PC-3 (cell line): ENCODE measurements around the gene KRTAP6-3. TPM values are rescaled to one million over a fixed set of nuclear protein-coding genes. Genes with fewer than 3 reads are reported as not detected.

Experiments
- ATAC-seq: fragments of 200-7000 bp; cut with Tn5 transposase; 2 replicates; pipeline ENCODE4 v1.9.1; 2020; ENCODE audit warnings: mild to moderate bottlenecking, moderate library complexity
- BruUV-seq: library from RNA; stranded (reverse); fragments of 400-500 nt; replicated peaks from 2 replicates; lab custom pipeline; 2021; lab: Mats Ljungman, UMichigan
- CTCF ChIA-PET: fragments of 300-600 bp; sonication (Branson Sonifier 250); formaldehyde crosslinking; loops from one replicate; lab custom pipeline; 2022; ENCODE audit warnings: antibody characterized with exemption; lab: Charles Lee
- POLR2A ChIA-PET: fragments of 300-600 bp; sonication (Branson Sonifier 250); formaldehyde crosslinking; loops from one replicate; lab custom pipeline; 2022; ENCODE audit warnings: antibody characterized with exemption; ENCODE audit not compliant: unreplicated experiment; lab: Charles Lee
- DNase-seq: peaks from one replicate; pipeline ENCODE4 v3.0.0-alpha.2; 2015
- H2AFZ ChIP-seq: fragments of 300-600 bp; sonication (generic); 2 replicates; pipeline ENCODE4 v1.6.0; 2016; ENCODE audit warnings: antibody characterized with exemption, low read length
- H3F3A ChIP-seq: fragments of 300-600 bp; sonication (generic); one replicate; pipeline ENCODE4 v1.6.0; 2017; ENCODE audit warnings: antibody characterized with exemption, low read length, control low read depth, mild to moderate bottlenecking; ENCODE audit not compliant: unreplicated experiment
- H3K27ac ChIP-seq: fragments of 300-600 bp; sonication (generic); 2 replicates; pipeline ENCODE4 v1.5.1; 2016; ENCODE audit warnings: mild to moderate bottlenecking, low read length
- H3K27me3 ChIP-seq: fragments of 300-600 bp; sonication (generic); 2 replicates; pipeline ENCODE4 v1.6.1; 2016; ENCODE audit warnings: low read length, mixed read lengths
- H3K36me3 ChIP-seq: fragments of 300-600 bp; sonication (generic); 2 replicates; pipeline ENCODE4 v1.6.1; 2016; ENCODE audit warnings: low read depth, mixed run types, low read length, mixed read lengths
- H3K4me1 ChIP-seq: fragments of 300-600 bp; sonication (generic); 2 replicates; pipeline ENCODE4 v1.5.1; 2016; ENCODE audit warnings: low read length; ENCODE audit not compliant: insufficient read depth
- H3K4me2 ChIP-seq: fragments of 300-600 bp; sonication (generic); 2 replicates; pipeline ENCODE4 v1.6.0; 2016; ENCODE audit warnings: low read length
- H3K4me3 ChIP-seq: fragments of 300-600 bp; sonication (generic); 2 replicates; pipeline ENCODE4 v1.5.1; 2016; ENCODE audit warnings: mild to moderate bottlenecking, low read length, mixed read lengths
- H3K79me2 ChIP-seq: fragments of 300-600 bp; sonication (generic); 2 replicates; pipeline ENCODE4 v1.6.1; 2017; ENCODE audit warnings: low read length, mixed read lengths
- H3K9ac ChIP-seq: fragments of 300-600 bp; sonication (generic); 2 replicates; pipeline ENCODE4 v1.6.0; 2016; ENCODE audit warnings: mild to moderate bottlenecking, low read length
- H3K9me2 ChIP-seq: fragments of 300-600 bp; sonication (generic); replicated peaks from 2 replicates; pipeline ENCODE4 v1.6.1; 2016; ENCODE audit warnings: mixed run types, low read length, mixed read lengths
- H3K9me3 ChIP-seq: fragments of 300-600 bp; sonication (generic); 2 replicates; pipeline ENCODE4 v1.6.1; 2016; ENCODE audit warnings: low read length, mixed read lengths
- H4K20me1 ChIP-seq: fragments of 300-600 bp; sonication (generic); 2 replicates; pipeline ENCODE4 v1.6.1; 2016; ENCODE audit warnings: low read length, mixed read lengths
- CTCF ChIP-seq: fragments of 300-600 bp; sonication (generic); conservative IDR thresholded peaks from 2 replicates; pipeline ENCODE4 v1.5.1; 2017; ENCODE audit warnings: antibody characterized with exemption, low read depth, mild to moderate bottlenecking, low read length
- EZH2 ChIP-seq: fragments of 300-600 bp; sonication (generic); IDR thresholded peaks from one replicate; pipeline ENCODE4 v1.6.1; 2017; ENCODE audit warnings: antibody characterized with exemption, mild to moderate bottlenecking, low read length; ENCODE audit not compliant: unreplicated experiment
- EZH2phosphoT487 ChIP-seq: fragments of 300-600 bp; sonication (generic); IDR thresholded peaks from 2 replicates; pipeline ENCODE4 v1.6.1; 2018; ENCODE audit warnings: mild to moderate bottlenecking, antibody characterized with exemption, low read length, borderline replicate concordance
- intact Hi-C: fragments of 100-400 bp; cut with micrococcal nuclease; formaldehyde crosslinking; loops from 2 replicates; pipeline ENCODE4 v1.9.0; 2023
- total RNA-seq: library from RNA; depleted of rRNA; stranded (reverse); fragments of >200 nt; gene quantifications from 2 replicates; pipeline ENCODE4 v1.2.3, GENCODE V29; 2014; rRNA removed

The KRTAP6-3 gene
- total RNA-seq, 1 experiment from 2014 or later = not detected

GRCh38 chr21:30642564-30642963, 50.3 kb downstream of the KRTAP6-3 start, which contains the start of gene KRTAP20-3:
Gene KRTAP20-3 (plus strand): TSS chr21:30642864.
- no TSS peak for BruUV-seq
- no peak within 1 kb of the TSS for H3K9ac ChIP-seq
- H3K9me3 ChIP-seq = no peaks in the 10 kb centered on the region
- no peaks in the 10 kb centered on the region for H3K27me3 ChIP-seq
- H3K79me2 ChIP-seq = no peaks in the 10 kb centered on the region
- intact Hi-C loops = no loop called here
- H3K4me1 ChIP-seq = peaks cover 15% of the 10 kb centered on the region
- H3F3A ChIP-seq = no peaks in the 10 kb centered on the region
- ATAC-seq = no peak
- H3K4me3 ChIP-seq = no peak within 1 kb of the TSS
- no peak within 1 kb of the TSS for H3K4me2 ChIP-seq
- ChIA-PET POLR2A (no interaction called here), CTCF (no interaction called here)
- H3K36me3 ChIP-seq = no peaks in the 10 kb centered on the region
- H3K27ac ChIP-seq = no peak within 1 kb of the TSS
- TF ChIP-seq CTCF = no peak
- TF ChIP-seq EZH2 = no peak
- TF ChIP-seq EZH2phosphoT487 = no peak
- H3K9me2 ChIP-seq = no peaks in the 10 kb centered on the region
- no peak within 1 kb of the TSS for H2AFZ ChIP-seq
- no peak for DNase-seq
- H4K20me1 ChIP-seq = no peaks in the 10 kb centered on the region

Other genes with a start within 250 kb of the KRTAP6-3 start
- not detected in 2 replicates for gene KRTAP23-1, start 243.8 kb upstream of the KRTAP6-3 start, total RNA-seq
- gene KRTAP13-2, start 220.2 kb upstream of the KRTAP6-3 start, total RNA-seq = not detected in 2 replicates
- gene KRTAP13-1, start 196.4 kb upstream of the KRTAP6-3 start, total RNA-seq = not detected in 2 replicates
- not detected in 2 replicates for gene KRTAP13-3, start 166.5 kb upstream of the KRTAP6-3 start, total RNA-seq
- not detected in 2 replicates for gene KRTAP13-4, start 162.2 kb upstream of the KRTAP6-3 start, total RNA-seq
- gene KRTAP15-1, start 152.2 kb upstream of the KRTAP6-3 start, total RNA-seq = not detected in 2 replicates
- not detected in 2 replicates for gene KRTAP19-1, start 112.1 kb upstream of the KRTAP6-3 start, total RNA-seq
- gene KRTAP19-2, start 105.0 kb upstream of the KRTAP6-3 start, total RNA-seq = not detected in 2 replicates
- not detected in 2 replicates for gene KRTAP19-3, start 100.4 kb upstream of the KRTAP6-3 start, total RNA-seq
- gene KRTAP19-4, start 95.3 kb upstream of the KRTAP6-3 start, total RNA-seq = not detected in 2 replicates
- gene KRTAP19-5, start 90.3 kb upstream of the KRTAP6-3 start, total RNA-seq = not detected in 2 replicates
- gene KRTAP19-6, start 50.6 kb upstream of the KRTAP6-3 start, total RNA-seq = not detected in 2 replicates
- not detected in 2 replicates for gene KRTAP19-7, start 31.1 kb upstream of the KRTAP6-3 start, total RNA-seq
- not detected in 2 replicates for gene KRTAP22-2, start 2.0 kb upstream of the KRTAP6-3 start, total RNA-seq
- not detected in 2 replicates for gene KRTAP6-2, start 6.5 kb downstream of the KRTAP6-3 start, total RNA-seq
- not detected in 2 replicates for gene KRTAP22-1, start 8.6 kb downstream of the KRTAP6-3 start, total RNA-seq
- gene KRTAP6-1, start 21.5 kb downstream of the KRTAP6-3 start, total RNA-seq = not detected in 2 replicates
- gene KRTAP20-1, start 24.0 kb downstream of the KRTAP6-3 start, total RNA-seq = not detected in 2 replicates
- gene KRTAP20-4, start 28.2 kb downstream of the KRTAP6-3 start, total RNA-seq = not detected in 2 replicates
- 0.51 TPM in 1 of 2 replicates, not detected in the other for gene KRTAP20-2, start 42.8 kb downstream of the KRTAP6-3 start, total RNA-seq
- not detected in 2 replicates for gene KRTAP20-3, start 50.4 kb downstream of the KRTAP6-3 start, total RNA-seq
- not detected in 2 replicates for gene KRTAP21-3, start 126.3 kb downstream of the KRTAP6-3 start, total RNA-seq
- gene KRTAP21-2, start 154.8 kb downstream of the KRTAP6-3 start, total RNA-seq = not detected in 2 replicates
- not detected in 2 replicates for gene KRTAP21-1, start 163.0 kb downstream of the KRTAP6-3 start, total RNA-seq
- gene KRTAP8-1, start 220.8 kb downstream of the KRTAP6-3 start, total RNA-seq = not detected in 2 replicates
- not detected in 2 replicates for gene KRTAP7-1, start 237.3 kb downstream of the KRTAP6-3 start, total RNA-seq